Neuronal stem cell (in vitro differentiated cells): ENCODE results near the gene FBXO8.
"Not testable (repeated sequence)": the region's sequence is repeated elsewhere in the genome, so short reads cannot be mapped to it uniquely, and the experiment has no call there.

Experiments
- DNase-seq: peaks from one replicate; pipeline ENCODE4 v3.0.0-alpha.2; 2013; ENCODE audit warnings: low spot score
- H2AFZ ChIP-seq: one replicate; pipeline ENCODE4 v1.6.1; 2013; ENCODE audit warnings: mild to moderate bottlenecking, low read length, inconsistent platforms
- H2AK5ac ChIP-seq: 2 replicates; pipeline ENCODE4 v1.6.1; 2013; ENCODE audit warnings: low read depth, mild to moderate bottlenecking, inconsistent platforms, low read length, moderate library complexity, mixed read lengths
- H2BK120ac ChIP-seq: 2 replicates; pipeline ENCODE4 v1.6.1; 2013; ENCODE audit warnings: low read depth, mild to moderate bottlenecking, inconsistent platforms, low read length, moderate library complexity, mixed read lengths
- H2BK12ac ChIP-seq: one replicate; pipeline ENCODE4 v1.6.1; 2013; ENCODE audit warnings: low read length, inconsistent platforms
- H2BK15ac ChIP-seq: 2 replicates; pipeline ENCODE4 v1.6.1; 2013; ENCODE audit warnings: mild to moderate bottlenecking, low read length, inconsistent platforms, mixed read lengths
- H2BK5ac ChIP-seq: one replicate; pipeline ENCODE4 v1.6.1; 2013; ENCODE audit warnings: inconsistent platforms, mild to moderate bottlenecking, low read length, moderate library complexity
- H3K14ac ChIP-seq: one replicate; pipeline ENCODE4 v1.6.1; 2013; ENCODE audit warnings: low read length, inconsistent platforms
- H3K18ac ChIP-seq: 2 replicates; pipeline ENCODE4 v1.6.1; 2013; ENCODE audit warnings: low read length, inconsistent platforms
- H3K23ac ChIP-seq: 2 replicates; pipeline ENCODE4 v1.6.1; 2013; ENCODE audit warnings: low read depth, mild to moderate bottlenecking, mixed read lengths, low read length, inconsistent platforms; ENCODE audit not compliant: poor library complexity
- H3K27ac ChIP-seq: replicated peaks from 3 replicates; pipeline ENCODE4 v1.5.1; 2013; ENCODE audit warnings: low read length, inconsistent platforms
- H3K27me3 ChIP-seq, 3 experiments: 2 replicates each; pipeline ENCODE4 v1.6.1; 2013; ENCODE audit warnings: low read length in 3 of 3, mild to moderate bottlenecking in 2 of 3, inconsistent platforms in 1 of 3, low read depth in 1 of 3, mixed read lengths in 1 of 3, moderate library complexity in 1 of 3; ENCODE audit not compliant: control insufficient read depth in 3 of 3, insufficient read depth in 3 of 3
- H3K36me3 ChIP-seq, 2 donors: replicated peaks in 1 of 2; 2 replicates each; pipeline ENCODE4 v1.6.1; 2013; ENCODE audit warnings: low read length in 2 of 2; ENCODE audit not compliant: control insufficient read depth in 2 of 2, insufficient read depth in 2 of 2
- H3K4ac ChIP-seq: 2 replicates; pipeline ENCODE4 v1.6.1; 2013; ENCODE audit warnings: inconsistent platforms, mild to moderate bottlenecking, low read length, moderate library complexity
- H3K4me1 ChIP-seq, 2 donors: 1 replicate in 1 of 2; 2 replicates in 1 of 2; pipeline ENCODE4 v1.6.1; 2013; ENCODE audit warnings: low read length in 2 of 2, low read depth in 1 of 2; ENCODE audit not compliant: control insufficient read depth in 2 of 2, insufficient read depth in 1 of 2
- H3K4me2 ChIP-seq: one replicate; pipeline ENCODE4 v1.6.1; 2013; ENCODE audit warnings: mild to moderate bottlenecking, low read length, inconsistent platforms; ENCODE audit not compliant: insufficient read depth, poor library complexity, severe bottlenecking
- H3K4me3 ChIP-seq, 2 donors: 2 replicates each; pipeline ENCODE4 v1.5.1; 2013; ENCODE audit warnings: low read length in 2 of 2, mild to moderate bottlenecking in 2 of 2, inconsistent platforms in 1 of 2, moderate library complexity in 1 of 2
- H3K79me1 ChIP-seq: one replicate; pipeline ENCODE4 v1.6.1; 2013; ENCODE audit warnings: low read depth, mild to moderate bottlenecking, inconsistent platforms, low read length, moderate library complexity
- H3K9ac ChIP-seq: one replicate; pipeline ENCODE4 v1.6.1; 2013; ENCODE audit warnings: mild to moderate bottlenecking, low read depth, low read length, inconsistent platforms; ENCODE audit not compliant: poor library complexity
- H3K9me3 ChIP-seq, 2 donors: replicated peaks in 1 of 2; 2 replicates each; pipeline versions ENCODE3 to v1.6.1; 2013; ENCODE audit warnings: low read length in 2 of 2, mild to moderate bottlenecking in 2 of 2, inconsistent platforms in 1 of 2, low read depth in 1 of 2, mixed read lengths in 1 of 2, moderate library complexity in 1 of 2; ENCODE audit not compliant: control insufficient read depth in 2 of 2, insufficient read depth in 1 of 2
- H4K8ac ChIP-seq: one replicate; pipeline ENCODE4 v1.6.1; 2013; ENCODE audit warnings: low read depth, mild to moderate bottlenecking, inconsistent platforms, low read length, moderate library complexity
- H4K91ac ChIP-seq: one replicate; pipeline ENCODE4 v1.6.1; 2013; ENCODE audit warnings: low read length, low read depth, mild to moderate bottlenecking, inconsistent platforms; ENCODE audit not compliant: poor library complexity
- WGBS, 2 donors: extraction: QIAGEN DNeasy Blood & Tissue Kit; methylation state at CpG; one replicate each; pipeline ENCODE4 v1.1.7; 2013; ENCODE audit warnings: missing lambda C conversion rate in 2 of 2, mixed read lengths in 1 of 2; ENCODE audit not compliant: insufficient read length in 2 of 2, insufficient replicate concordance in 1 of 2; ENCODE audit errors: extremely low coverage in 2 of 2; 5-methylcytosine and 5-hydroxymethylcytosine counted together

Gene FBXO8

DNA sequence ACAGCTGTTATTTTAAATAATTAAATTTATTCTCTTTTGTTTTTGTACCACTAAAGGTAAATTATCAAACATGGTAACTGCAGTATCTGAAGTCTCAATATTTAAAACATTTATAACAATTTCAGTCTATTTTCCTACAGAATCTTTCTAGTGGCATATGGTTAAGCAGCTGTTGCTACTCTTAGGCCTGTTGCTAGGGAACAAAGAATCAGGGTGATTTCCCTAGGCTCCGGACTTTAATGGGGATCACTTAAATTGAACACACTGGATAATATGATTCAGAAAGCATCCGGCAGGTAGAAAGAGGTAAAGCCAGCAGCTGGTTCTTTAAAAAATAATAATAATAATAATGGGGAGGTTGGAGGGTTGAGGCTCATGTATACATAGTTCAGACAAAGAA, 17.6 kb downstream of the FBXO8 start:
- Histone ChIP-seq H2AK5ac (no peak overlapping the region), H3K4ac (no peak overlapping the region)

DNA sequence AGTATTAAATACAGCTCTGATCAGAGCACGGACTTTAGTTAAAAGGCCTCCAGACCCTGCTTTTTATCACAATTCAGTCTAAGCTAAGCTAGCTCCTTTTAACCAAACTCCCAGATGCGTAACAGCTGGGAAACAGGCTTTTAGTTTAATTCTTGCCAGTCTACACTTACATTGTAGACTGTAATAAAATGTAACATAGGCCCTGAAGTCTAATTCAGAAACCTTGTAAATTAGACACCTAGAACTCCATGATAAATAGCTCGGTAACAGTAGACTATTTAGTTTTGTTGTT, 20.1 kb downstream of the FBXO8 start:
- WGBS, 2 donors: no CpG with 5 or more reads among the region's 3 CpGs
- Histone ChIP-seq H2BK5ac (no peak overlapping the region), H3K4ac (no peak overlapping the region), H3K14ac (no peak overlapping the region), H2BK12ac (no peak overlapping the region), H3K4me3 (no peak overlapping the region), H3K4me2 (no peak overlapping the region), H3K36me3 (peaks cover 0 to 6% of the 10 kb centered on the region in 2 donors), H2AK5ac (no peak overlapping the region), H3K9me3 (no peaks in the 10 kb centered on the region), H3K27me3 (no peaks in the 10 kb centered on the region), H2BK15ac (no peak overlapping the region), H2BK120ac (no peak overlapping the region), H4K8ac (no peak overlapping the region), H3K9ac (no peak overlapping the region), H2AFZ (no peak overlapping the region), H3K23ac (no peak overlapping the region), H3K4me1 (no peaks in the 10 kb centered on the region), H3K27ac (no peak overlapping the region), H3K18ac (no peak overlapping the region), H3K79me1 (no peaks in the 10 kb centered on the region), H4K91ac (no peak overlapping the region)
- DNase-seq: no peak

More for the DNA sequence above, 17.6 kb downstream of the FBXO8 start:
- no peak overlapping the region for H4K91ac ChIP-seq
- H3K79me1 ChIP-seq: no peaks in the 10 kb centered on the region
- H3K23ac ChIP-seq: no peak overlapping the region
- no peak overlapping the region for H3K4me3 ChIP-seq
- no peak overlapping the region for H2AFZ ChIP-seq
- no peak overlapping the region for H2BK120ac ChIP-seq
- peaks cover 0 to 6% of the 10 kb centered on the region in 2 donors for H3K36me3 ChIP-seq
- H3K27me3 ChIP-seq: no peaks in the 10 kb centered on the region
- H3K27ac ChIP-seq: no peak overlapping the region
- H2BK15ac ChIP-seq: no peak overlapping the region
- H3K18ac ChIP-seq: no peak overlapping the region
- no peak for DNase-seq
- no peaks in the 10 kb centered on the region for H3K9me3 ChIP-seq
- H2BK12ac ChIP-seq: no peak overlapping the region
- no peak overlapping the region for H3K14ac ChIP-seq
- H4K8ac ChIP-seq: no peak overlapping the region
- no peak overlapping the region for H2BK5ac ChIP-seq
- no peak overlapping the region for H3K9ac ChIP-seq
- WGBS, 2 donors: no CpG with 5 or more reads among the region's 2 CpGs
- no peak overlapping the region for H3K4me2 ChIP-seq
- no peaks in the 10 kb centered on the region for H3K4me1 ChIP-seq

GRCh38 chr4:174262624-174263444, 20.6 kb downstream of the FBXO8 start:
- H3K4ac ChIP-seq: no peak overlapping the region
- H3K18ac ChIP-seq: no peak overlapping the region
- no peak overlapping the region for H3K4me2 ChIP-seq
- no peaks in the 10 kb centered on the region for H3K9me3 ChIP-seq
- no peak overlapping the region for H3K9ac ChIP-seq
- WGBS, 2 donors: no CpG with 5 or more reads among the region's 6 CpGs
- H2BK12ac ChIP-seq: no peak overlapping the region
- H2BK120ac ChIP-seq: no peak overlapping the region
- H3K4me1 ChIP-seq: no peaks in the 10 kb centered on the region
- H2AK5ac ChIP-seq: no peak overlapping the region
- no peak overlapping the region for H3K27ac ChIP-seq
- no peak overlapping the region for H3K14ac ChIP-seq
- H3K36me3 ChIP-seq: peaks cover 0 to 6% of the 10 kb centered on the region in 2 donors
- no peaks in the 10 kb centered on the region for H3K79me1 ChIP-seq
- H3K23ac ChIP-seq: no peak overlapping the region
- DNase-seq: no peak
- H3K27me3 ChIP-seq: no peaks in the 10 kb centered on the region
- H4K8ac ChIP-seq: no peak overlapping the region
- H2BK5ac ChIP-seq: no peak overlapping the region
- H3K4me3 ChIP-seq: no peak overlapping the region
- no peak overlapping the region for H2AFZ ChIP-seq
- no peak overlapping the region for H2BK15ac ChIP-seq
- H4K91ac ChIP-seq: no peak overlapping the region

GRCh38 chr4:174261432-174261831, 22.0 kb downstream of the FBXO8 start:
- H2AK5ac ChIP-seq, H2BK120ac ChIP-seq, H2BK15ac ChIP-seq, H2BK12ac ChIP-seq, H4K8ac ChIP-seq, H3K4ac ChIP-seq, H3K4me1 ChIP-seq, H3K9me3 ChIP-seq, H3K4me3 ChIP-seq, H3K79me1 ChIP-seq, H4K91ac ChIP-seq, H3K23ac ChIP-seq, H3K4me2 ChIP-seq, H3K14ac ChIP-seq, H3K18ac ChIP-seq, DNase-seq, H3K27ac ChIP-seq, H3K9ac ChIP-seq, H2BK5ac ChIP-seq, H3K27me3 ChIP-seq, H2AFZ ChIP-seq: not testable (repeated sequence)
- peaks cover 0 to 14% of the 10 kb centered on the region in 2 donors for H3K36me3 ChIP-seq
- no CpG with 5 or more reads among the region's 1 CpG for WGBS, 2 donors
